GM19043 (cell line): ENCODE data around the gene SLC16A10.
"Not testable (repeated sequence)": the region's sequence is repeated elsewhere in the genome, so short reads cannot be mapped to it uniquely, and the experiment has no call there.

Source experiments
- ATAC-seq: cut with Tn5 transposase; IDR thresholded peaks from one replicate; pipeline ENCODE4 v1.9.1; 2021; ENCODE audit warnings: low read depth; ENCODE audit not compliant: unreplicated experiment

SLC16A10 gene

GRCh38 chr6:111086685-111087084 is 618 bp upstream of the SLC16A10 start:
- no peak for ATAC-seq

- ATAC-seq = peak; percentile 14
Measured at GRCh38 chr6:111087871-111088667, 766 bp downstream of the SLC16A10 start.

DNA sequence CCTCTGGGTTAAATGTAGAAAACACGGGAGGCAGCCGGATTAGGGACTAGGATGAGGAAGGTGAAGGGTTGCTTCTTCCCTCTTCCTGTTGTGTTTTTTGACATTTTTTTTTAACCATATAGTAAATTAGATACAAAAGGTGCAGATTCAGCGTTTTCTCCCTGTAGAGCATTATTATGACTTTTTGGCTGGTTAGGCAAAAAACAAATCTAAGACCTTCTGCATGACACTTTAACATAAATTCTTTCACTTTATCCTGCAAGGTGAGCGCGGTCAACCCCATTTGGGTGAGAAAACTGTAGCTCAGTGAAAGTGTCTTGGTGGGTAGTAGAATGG is 1.3 kb downstream of the SLC16A10 start:
- ATAC-seq = no peak

DNA sequence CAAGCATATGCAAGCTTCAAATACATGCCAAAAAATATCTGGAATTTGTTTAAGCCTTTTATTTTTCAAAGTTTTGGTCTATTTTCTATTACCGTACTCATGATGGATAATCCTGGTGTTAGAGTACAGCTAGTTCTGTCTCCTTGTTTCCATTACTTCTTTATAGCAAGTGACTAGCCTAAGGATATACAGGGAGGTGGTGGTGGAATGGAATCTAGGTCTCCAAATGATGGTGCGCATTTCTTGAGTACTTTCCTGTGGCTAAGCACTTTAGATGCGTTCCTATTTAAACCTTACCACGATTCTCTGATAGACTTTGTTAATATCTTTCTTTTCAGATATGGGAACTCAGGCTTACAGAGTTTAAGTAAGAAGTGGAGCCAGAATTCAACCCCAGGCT is 3.5 kb downstream of the SLC16A10 start:
- ATAC-seq = no peak

DNA sequence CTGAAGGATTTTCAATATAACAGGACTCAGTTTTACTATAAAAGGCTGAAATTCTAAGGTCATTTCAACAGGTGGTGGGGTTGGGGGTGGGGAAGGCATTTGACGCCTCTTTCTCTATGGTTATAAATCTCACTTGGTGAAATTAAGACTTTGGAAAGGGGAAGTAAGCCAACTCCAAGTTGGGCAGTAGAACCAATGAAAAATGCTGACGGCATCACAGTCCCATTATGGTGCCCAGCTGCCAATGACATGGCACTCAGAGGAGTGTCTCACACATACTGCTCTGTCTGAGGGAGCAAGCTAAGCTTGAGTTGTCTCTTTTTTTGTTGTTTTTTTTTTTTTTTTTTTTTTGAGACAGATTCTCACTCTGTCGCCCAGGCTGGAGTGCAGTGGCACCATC is 4.7 kb downstream of the SLC16A10 start:
- ATAC-seq = no peak

GRCh38 chr6:111095488-111095887 is 8.2 kb downstream of the SLC16A10 start:
- not testable (repeated sequence) for ATAC-seq

DNA sequence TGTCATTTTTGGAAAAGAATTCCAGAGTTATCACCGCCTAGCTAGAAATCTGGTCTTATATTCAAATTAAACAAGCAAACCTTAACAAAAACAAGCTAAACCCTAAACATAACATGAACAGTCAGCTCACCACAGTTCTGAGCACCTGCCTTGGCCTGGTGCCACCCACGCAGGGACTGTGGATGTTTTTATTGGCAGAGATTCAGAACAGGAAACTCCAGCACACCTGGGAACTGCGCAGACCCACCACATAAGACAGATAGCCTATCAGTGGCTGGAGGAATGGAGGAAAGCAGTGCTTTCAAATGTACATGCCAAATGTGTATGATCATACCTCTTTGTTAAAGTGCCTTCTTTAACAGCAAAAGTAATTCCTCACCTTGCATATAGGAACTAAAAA is 8.9 kb downstream of the SLC16A10 start:
- ATAC-seq = no peak

DNA sequence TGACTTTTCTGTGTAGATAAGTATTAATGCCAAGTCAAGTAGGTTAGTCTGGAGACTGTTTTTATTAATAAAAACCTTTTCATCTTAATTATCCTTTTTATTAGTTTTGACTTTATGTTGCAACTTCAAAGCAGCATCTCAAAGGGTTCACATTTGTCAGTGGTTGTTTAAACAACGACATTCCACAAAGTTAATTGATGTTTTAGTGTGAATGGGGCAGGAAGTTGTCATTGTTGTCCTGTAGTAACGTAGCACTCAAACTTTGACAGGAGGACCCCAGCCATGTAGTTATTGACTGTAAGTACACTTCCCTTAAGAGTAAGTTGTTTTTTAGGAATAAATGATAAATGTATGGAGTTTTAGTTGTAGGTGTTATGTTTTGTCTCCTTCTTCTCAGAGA is 11.3 kb downstream of the SLC16A10 start:
- ATAC-seq = no peak

DNA sequence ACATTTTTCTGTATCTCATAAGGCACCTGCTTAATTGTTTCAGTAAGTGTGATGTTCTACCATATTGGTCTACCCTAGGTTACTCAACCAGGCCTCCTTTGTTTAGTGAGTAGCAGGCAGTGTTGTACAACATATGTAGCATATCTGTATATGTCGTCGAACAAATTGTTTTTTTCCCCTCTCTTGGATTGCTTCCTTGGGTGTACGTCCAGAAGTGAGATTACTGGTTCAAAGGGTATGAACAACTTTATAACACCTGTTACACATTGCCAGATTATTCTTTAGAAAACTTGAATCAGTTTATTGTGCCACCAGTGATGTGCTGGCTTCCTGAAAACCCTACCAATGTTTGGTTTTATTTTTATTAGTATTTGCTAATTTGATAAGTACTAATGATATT is 14.7 kb downstream of the SLC16A10 start:
- no peak for ATAC-seq

- no peak for ATAC-seq
Measured at GRCh38 chr6:111105578-111105977, 18.3 kb downstream of the SLC16A10 start.

GRCh38 chr6:111107589-111107988 is 20.3 kb downstream of the SLC16A10 start:
- ATAC-seq = no peak

- no peak for ATAC-seq
Measured at GRCh38 chr6:111110036-111110435, 22.7 kb downstream of the SLC16A10 start.

DNA sequence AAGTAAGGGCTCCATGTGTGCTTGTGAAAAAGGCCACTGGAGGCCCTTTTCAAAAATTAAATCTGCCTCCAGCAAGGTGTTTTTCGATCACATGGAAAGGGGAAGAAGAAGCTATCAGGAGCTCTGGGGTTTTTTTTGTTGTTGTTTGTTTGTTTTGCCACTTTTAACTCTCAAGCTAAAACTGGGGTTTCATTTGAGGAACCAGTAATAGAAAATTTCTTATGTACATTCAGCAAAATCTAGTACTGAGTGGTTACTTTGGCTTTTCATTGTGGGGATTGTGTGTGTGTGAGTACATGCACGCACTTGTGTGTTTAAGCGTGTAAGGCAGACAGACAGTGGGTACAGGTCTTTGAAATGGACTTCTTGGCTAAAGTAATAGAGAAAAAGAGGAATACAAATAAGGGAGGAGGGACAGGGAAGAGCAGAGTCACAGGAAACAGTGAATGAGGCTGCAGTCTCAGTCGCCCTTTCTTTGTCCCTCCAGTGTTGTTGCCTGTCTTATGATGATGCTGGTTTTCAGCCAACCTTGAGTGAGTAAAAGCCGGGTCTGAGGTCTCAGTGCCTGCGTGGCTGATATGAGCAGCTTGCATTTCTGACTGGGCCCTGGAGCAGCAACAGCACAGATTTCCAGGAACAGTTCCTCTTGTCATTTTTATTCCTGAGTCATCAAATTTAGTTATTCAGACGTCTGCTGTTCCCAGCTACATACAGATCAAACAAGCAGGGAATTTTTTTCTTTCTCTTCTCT is 26.2 kb downstream of the SLC16A10 start:
- no peak for ATAC-seq

GRCh38 chr6:111114087-111114443 is 26.8 kb downstream of the SLC16A10 start:
- ATAC-seq = no peak

DNA sequence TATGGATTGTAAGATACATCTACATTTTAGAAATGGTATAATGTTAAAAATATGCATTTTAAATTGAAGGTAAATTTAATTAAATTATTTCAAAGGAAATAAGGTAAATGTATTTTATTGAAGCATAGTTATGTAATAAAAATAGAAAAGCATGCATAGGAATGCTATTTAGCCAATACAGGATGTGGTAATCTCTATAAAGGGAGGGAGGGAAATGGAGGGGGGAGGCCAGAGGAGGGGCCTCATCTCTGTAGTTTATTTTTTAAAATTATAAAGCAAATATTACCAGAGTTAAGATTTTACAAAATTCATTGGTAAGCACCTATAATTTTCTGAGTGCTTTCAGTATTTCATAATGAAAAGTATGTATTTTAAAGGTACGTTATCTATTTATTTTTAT is 27.2 kb downstream of the SLC16A10 start:
- ATAC-seq = no peak

GRCh38 chr6:111118826-111119225 is 31.5 kb downstream of the SLC16A10 start:
- ATAC-seq = no peak

DNA sequence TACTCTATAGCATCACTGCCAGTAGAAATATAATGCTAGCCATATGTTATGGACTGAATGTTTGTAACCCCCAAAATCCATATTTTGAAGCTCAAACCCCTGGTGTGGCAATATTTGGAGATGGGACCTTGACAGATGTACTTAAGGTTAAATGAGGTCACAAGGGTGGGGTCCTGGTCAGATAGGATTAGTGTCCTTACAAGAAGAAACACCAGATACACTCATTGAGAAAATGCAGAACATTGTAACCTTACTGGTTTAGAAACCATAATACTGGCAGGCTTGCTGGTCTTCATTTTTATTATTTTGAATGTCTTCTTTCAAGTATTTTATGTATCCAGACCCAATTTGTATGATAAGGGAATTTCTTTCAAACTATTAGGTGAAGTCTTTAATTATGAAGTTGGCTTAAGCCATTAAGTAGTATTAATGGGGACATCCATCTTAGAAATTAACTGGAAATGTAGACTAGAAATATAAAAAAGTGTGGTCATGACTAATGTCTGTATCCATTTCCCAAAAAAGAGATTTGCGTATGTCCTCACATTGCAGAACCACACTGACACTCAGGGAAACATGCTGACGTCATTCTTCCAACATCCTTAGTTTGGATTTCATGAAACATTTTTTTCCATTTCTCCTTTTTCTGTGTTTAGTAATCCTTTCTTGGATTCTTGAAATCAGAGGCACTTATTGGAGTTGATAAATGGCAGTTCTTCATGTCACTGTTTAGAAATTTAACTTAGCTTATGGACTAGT is 32.4 kb downstream of the SLC16A10 start:
- no peak for ATAC-seq

- ATAC-seq = no peak
Measured at GRCh38 chr6:111121789-111122350, 34.6 kb downstream of the SLC16A10 start.

- no peak for ATAC-seq
Measured at GRCh38 chr6:111122458-111123286, 35.4 kb downstream of the SLC16A10 start.

DNA sequence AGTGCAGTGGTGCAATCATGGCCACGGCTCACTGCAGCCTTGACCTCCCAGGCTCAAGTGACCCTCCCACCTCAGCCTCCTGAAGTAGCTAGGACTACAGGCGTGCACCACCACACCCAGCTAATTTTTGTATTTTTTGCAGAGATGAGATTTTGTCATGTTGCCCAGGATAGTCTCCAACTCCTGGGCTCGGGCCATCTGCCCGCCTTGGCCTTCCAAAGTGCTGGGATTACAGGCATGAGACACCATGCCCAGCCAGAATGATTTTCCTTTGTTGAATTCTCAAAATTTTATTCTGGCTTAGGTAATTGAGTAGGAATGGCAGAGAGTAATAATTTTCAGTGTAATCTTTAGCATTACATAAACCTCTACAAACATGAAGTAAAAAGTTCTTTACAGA is 37.1 kb downstream of the SLC16A10 start:
- ATAC-seq = no peak
